Lung (tissue), 12 donors: ENCODE measurements around the gene HDAC4. TPM values are rescaled to one million over a fixed set of nuclear protein-coding genes. Genes with fewer than 3 reads are reported as not detected.
A peak's percentile ranks its signal among the peaks of the same experiment; 100 is the strongest.

Experiments used
- ATAC-seq: fragments of 200-7000 bp; cut with Tn5 transposase; one replicate; pipeline ENCODE4 v1.9.1; 2020; ENCODE audit warnings: moderate number of reproducible peaks; ENCODE audit not compliant: insufficient read depth, low FRiP score
- DNase-seq, 3 donors: peaks; one replicate each; pipeline ENCODE4 v3.0.0-alpha.2; 2013 to 2017
- H3K27ac ChIP-seq, 2 donors: one replicate each; pipeline ENCODE4 v1.5.1; 2013; ENCODE audit warnings: mild to moderate bottlenecking in 2 of 2, moderate library complexity in 2 of 2, control low read depth in 1 of 2, inconsistent platforms in 1 of 2, low read depth in 1 of 2, low read length in 1 of 2
- H3K27me3 ChIP-seq, 3 donors: one replicate each; pipeline ENCODE4 v1.5.1; 2013; ENCODE audit warnings: low read length in 2 of 3; ENCODE audit not compliant: control insufficient read depth in 3 of 3, insufficient read depth in 3 of 3
- H3K36me3 ChIP-seq, 4 donors: one replicate each; pipeline ENCODE4 v1.5.1; 2013; ENCODE audit warnings: low read length in 4 of 4, mild to moderate bottlenecking in 1 of 4, moderate library complexity in 1 of 4; ENCODE audit not compliant: control insufficient read depth in 4 of 4, insufficient read depth in 4 of 4
- H3K4me1 ChIP-seq, 5 donors: one replicate each; pipeline ENCODE4 v1.5.1; 2013; ENCODE audit warnings: low read length in 5 of 5, mild to moderate bottlenecking in 2 of 5, moderate library complexity in 1 of 5; ENCODE audit not compliant: control insufficient read depth in 5 of 5, insufficient read depth in 5 of 5
- H3K4me3 ChIP-seq: one replicate; pipeline ENCODE4 v1.5.1; 2013; ENCODE audit warnings: mild to moderate bottlenecking, control low read depth, moderate library complexity
- H3K9ac ChIP-seq, 2 donors: one replicate each; pipeline ENCODE4 v1.5.1; 2013; ENCODE audit warnings: low read length in 2 of 2, control low read depth in 1 of 2; ENCODE audit not compliant: insufficient read depth in 1 of 2
- H3K9me3 ChIP-seq, 4 donors: one replicate each; pipeline ENCODE4 v1.5.1; 2013; ENCODE audit warnings: low read length in 3 of 4, mild to moderate bottlenecking in 1 of 4, moderate library complexity in 1 of 4; ENCODE audit not compliant: control insufficient read depth in 4 of 4, insufficient read depth in 3 of 4
- CTCF ChIP-seq: IDR thresholded peaks from 2 replicates; pipeline ENCODE4 v1.5.1; 2012; ENCODE audit warnings: mild to moderate bottlenecking; ENCODE audit errors: control extremely low read depth, extremely low read depth
- WGBS, 2 donors: extraction: QIAGEN DNeasy Blood & Tissue Kit; methylation state at CpG; one replicate each; pipeline ENCODE4 v1.1.7; 2013; 5-methylcytosine and 5-hydroxymethylcytosine counted together
- polyA plus RNA-seq, 2 donors: library from polyadenylated mRNA; stranded (reverse); fragments of 200-250 nt; gene quantifications; one replicate each; pipeline ENCODE4 v1.2.1, GENCODE V29; 2013
- total RNA-seq, 2 donors: library from RNA; depleted of rRNA in 1 of 2; stranded (reverse); fragments of >200 nt in 1 of 2; gene quantifications; one replicate each; pipeline ENCODE4 v1.2.1, GENCODE V29; 2014 to 2021
- donor health status: control.
- donor health status: control.
- donor health status: Bipolar disorder and iron deficiency.
- donor health status: healthy.
- donor health status: DM: yes; HTN: yes; CAD: no.

HDAC4 gene
- total and polyA plus RNA-seq, 4 donors = 6.9 to 47.7 (median 20.7) TPM

- H3K4me3 ChIP-seq = no peak overlapping the region
- 97 to 99% methylated on average over 4 of the region's 4 CpGs for WGBS, 2 donors
- ATAC-seq = no peak
- peaks cover 0 to 19% (median 0%) of the 10 kb centered on the region in 4 donors for H3K36me3 ChIP-seq
- peaks cover 0 to 12% (median 6%) of the 10 kb centered on the region in 5 donors for H3K4me1 ChIP-seq
- H3K27me3 ChIP-seq = no peaks in the 10 kb centered on the region
- H3K27ac ChIP-seq = no peak overlapping the region
- peaks cover 0 to 5% (median 0%) of the 10 kb centered on the region in 4 donors for H3K9me3 ChIP-seq
- no peak for TF ChIP-seq CTCF
- DNase-seq = no peak
- peak overlapping the region in 1 of 2 donors; percentile 19 for H3K9ac ChIP-seq
These were observed 54.1 kb downstream of the HDAC4 start for GRCh38 chr2:239346676-239347075.

GRCh38 chr2:239345251-239345650 lies 55.6 kb downstream of the HDAC4 start:
- no peak for ATAC-seq
- H3K27ac ChIP-seq = no peak overlapping the region
- DNase-seq = no peak
- H3K4me1 ChIP-seq = peaks cover 0 to 15% (median 6%) of the 10 kb centered on the region in 5 donors
- H3K4me3 ChIP-seq = no peak overlapping the region
- no peak for TF ChIP-seq CTCF
- H3K9ac ChIP-seq = no peak overlapping the region
- H3K27me3 ChIP-seq = no peaks in the 10 kb centered on the region
- H3K36me3 ChIP-seq = peaks cover 0 to 15% (median 0%) of the 10 kb centered on the region in 4 donors
- peaks cover 0 to 5% (median 0%) of the 10 kb centered on the region in 4 donors for H3K9me3 ChIP-seq
- WGBS, 2 donors = 89 to 94% methylated on average over 8 of the region's 8 CpGs

GRCh38 chr2:239344857-239345216 lies 56.0 kb downstream of the HDAC4 start:
- TF ChIP-seq CTCF = no peak
- no peak for ATAC-seq
- Histone ChIP-seq H3K9me3 (peaks cover 0 to 5% (median 0%) of the 10 kb centered on the region in 4 donors), H3K36me3 (peaks cover 0 to 15% (median 0%) of the 10 kb centered on the region in 4 donors), H3K9ac (no peak overlapping the region), H3K4me3 (no peak overlapping the region), H3K4me1 (peaks cover 0 to 17% (median 6%) of the 10 kb centered on the region in 5 donors), H3K27ac (no peak overlapping the region), H3K27me3 (no peaks in the 10 kb centered on the region)
- 92 to 97% methylated on average over 4 of the region's 4 CpGs for WGBS, 2 donors
- DNase-seq = no peak
